GM23248 (cell line): ENCODE data around the gene LGR6. TPM values are rescaled to one million over a fixed set of nuclear protein-coding genes. Genes with fewer than 3 reads are reported as not detected.

Source experiments
- DNase-seq: peaks from one replicate; pipeline ENCODE4 v3.0.0-alpha.2; 2015
- H2AFZ ChIP-seq: fragments of 200-600 bp; sonication (generic); 2 replicates; pipeline ENCODE4 v1.6.1; 2016; ENCODE audit warnings: antibody characterized with exemption
- H3F3A ChIP-seq: fragments of 200-600 bp; sonication (generic); 2 replicates; pipeline ENCODE4 v1.6.1; 2016; ENCODE audit warnings: mild to moderate bottlenecking, antibody characterized with exemption, mixed run types; ENCODE audit not compliant: insufficient read depth
- H3K27ac ChIP-seq: fragments of 200-600 bp; sonication (generic); 2 replicates; pipeline ENCODE4 v1.5.1; 2016; ENCODE audit warnings: mild to moderate bottlenecking
- H3K27me3 ChIP-seq: fragments of 200-600 bp; sonication (generic); replicated peaks from 2 replicates; pipeline ENCODE4 v1.6.1; 2016; ENCODE audit warnings: mild to moderate bottlenecking; ENCODE audit not compliant: insufficient read depth
- H3K36me3 ChIP-seq: fragments of 200-600 bp; sonication (generic); 2 replicates; pipeline ENCODE4 v1.6.1; 2016; ENCODE audit warnings: low read depth, mild to moderate bottlenecking
- H3K4me1 ChIP-seq: fragments of 200-600 bp; sonication (generic); 2 replicates; pipeline ENCODE4 v1.6.1; 2016; ENCODE audit warnings: mild to moderate bottlenecking; ENCODE audit not compliant: insufficient read depth
- H3K4me2 ChIP-seq: fragments of 200-600 bp; sonication (generic); one replicate; pipeline ENCODE4 v1.6.1; 2016; ENCODE audit warnings: mild to moderate bottlenecking; ENCODE audit not compliant: unreplicated experiment
- H3K4me3 ChIP-seq: fragments of 200-600 bp; sonication (generic); 2 replicates; pipeline ENCODE4 v1.5.1; 2016; ENCODE audit warnings: mild to moderate bottlenecking
- H3K79me2 ChIP-seq: fragments of 200-600 bp; sonication (generic); 2 replicates; pipeline ENCODE4 v1.6.1; 2016; ENCODE audit warnings: mild to moderate bottlenecking; ENCODE audit not compliant: insufficient read depth
- H3K9ac ChIP-seq: fragments of 200-600 bp; sonication (generic); 2 replicates; pipeline ENCODE4 v1.6.1; 2016; ENCODE audit warnings: mild to moderate bottlenecking
- H3K9me2 ChIP-seq: fragments of 200-600 bp; sonication (generic); 2 replicates; pipeline ENCODE4 v1.6.1; 2016; ENCODE audit warnings: mixed run types, mild to moderate bottlenecking, moderate library complexity; ENCODE audit not compliant: insufficient read depth
- H3K9me3 ChIP-seq: fragments of 200-600 bp; sonication (generic); one replicate; pipeline ENCODE4 v1.6.1; 2017; ENCODE audit warnings: low read depth
- H4K20me1 ChIP-seq: fragments of 200-600 bp; sonication (generic); 2 replicates; pipeline ENCODE4 v1.6.0; 2016; ENCODE audit not compliant: insufficient read depth
- EZH2 ChIP-seq: fragments of 200-600 bp; sonication (generic); IDR thresholded peaks from 2 replicates; pipeline ENCODE4 v1.6.1; 2018; ENCODE audit warnings: antibody characterized with exemption, mild to moderate bottlenecking; ENCODE audit not compliant: insufficient read depth, poor library complexity, severe bottlenecking
- EZH2phosphoT487 ChIP-seq: fragments of 200-600 bp; sonication (generic); IDR thresholded peaks from 2 replicates; pipeline ENCODE4 v1.6.1; 2018; ENCODE audit warnings: antibody characterized with exemption, moderate library complexity, mild to moderate bottlenecking, low read depth; ENCODE audit not compliant: insufficient read depth
- WGBS, 2 experiments: methylation state at CpG; one replicate each; pipeline ENCODE4 v1.1.6; 2015 to 2017; ENCODE audit warnings: low lambda C conversion rate in 2 of 2, low coverage in 1 of 2; ENCODE audit errors: missing lambda C conversion rate in 2 of 2; 5-methylcytosine and 5-hydroxymethylcytosine counted together
- in situ Hi-C: fragments of 300-500 bp; cut with MboI; formaldehyde crosslinking; loops from 2 replicates; pipeline ENCODE4 v1.15.0; 2020
- polyA plus RNA-seq: library from polyadenylated mRNA; unstranded; fragments of >200 nt; fragmentation: Nextera tagmentation; extraction: Ambion mirVana; gene quantifications from 2 replicates; pipeline ENCODE4 v1.2.1, GENCODE V29; 2016
- total RNA-seq: library from RNA; depleted of rRNA; stranded (reverse); fragments of >200 nt; shearing (Covaris generic); gene quantifications from 2 replicates; pipeline ENCODE4 v1.2.3, GENCODE V29; 2014

LGR6 gene
- total and polyA plus RNA-seq, 2 experiments from 2014 or later = not detected

DNA sequence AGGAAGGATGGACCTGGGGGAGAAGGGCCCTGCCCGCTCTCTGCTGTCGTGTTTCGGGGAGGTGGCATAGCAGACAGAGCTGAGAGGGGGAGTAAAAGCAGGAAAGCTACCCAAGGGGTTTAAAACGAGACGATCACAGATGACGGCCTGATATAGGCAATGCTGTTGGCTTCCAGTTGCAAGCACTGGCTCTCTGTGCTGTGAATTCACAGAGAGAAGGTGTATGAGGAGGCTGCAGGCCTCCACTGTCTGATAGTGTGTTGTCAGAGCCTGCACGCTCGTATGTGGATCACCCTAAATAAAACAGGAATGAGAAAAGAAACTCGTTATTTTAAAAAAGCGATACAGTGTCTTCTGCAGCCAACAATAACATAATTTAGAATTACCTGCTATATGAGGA is 57.4 kb downstream of the LGR6 start:
- no peak for DNase-seq
- in situ Hi-C loops = no loop called here
- TF ChIP-seq EZH2 (no peak), EZH2phosphoT487 (no peak)
- Histone ChIP-seq H3K4me1 (peaks cover 5% of the 10 kb centered on the region; the same call in 1 of the 2 replicates), H3K36me3 (no peaks in the 10 kb centered on the region), H3K4me3 (no peak overlapping the region), H3K79me2 (no peaks in the 10 kb centered on the region), H2AFZ (no peak overlapping the region), H3K27me3 (peaks cover 37% of the 10 kb centered on the region), H3K27ac (no peak overlapping the region), H3K9ac (no peak overlapping the region), H3K9me3 (no peaks in the 10 kb centered on the region), H3K4me2 (no peak overlapping the region), H4K20me1 (no peaks in the 10 kb centered on the region), H3F3A (no peaks in the 10 kb centered on the region; the same call in 1 of the 2 replicates), H3K9me2 (no peaks in the 10 kb centered on the region)
- WGBS, 2 experiments = 64 to 69% methylated on average over 10 of the region's 10 CpGs

DNA sequence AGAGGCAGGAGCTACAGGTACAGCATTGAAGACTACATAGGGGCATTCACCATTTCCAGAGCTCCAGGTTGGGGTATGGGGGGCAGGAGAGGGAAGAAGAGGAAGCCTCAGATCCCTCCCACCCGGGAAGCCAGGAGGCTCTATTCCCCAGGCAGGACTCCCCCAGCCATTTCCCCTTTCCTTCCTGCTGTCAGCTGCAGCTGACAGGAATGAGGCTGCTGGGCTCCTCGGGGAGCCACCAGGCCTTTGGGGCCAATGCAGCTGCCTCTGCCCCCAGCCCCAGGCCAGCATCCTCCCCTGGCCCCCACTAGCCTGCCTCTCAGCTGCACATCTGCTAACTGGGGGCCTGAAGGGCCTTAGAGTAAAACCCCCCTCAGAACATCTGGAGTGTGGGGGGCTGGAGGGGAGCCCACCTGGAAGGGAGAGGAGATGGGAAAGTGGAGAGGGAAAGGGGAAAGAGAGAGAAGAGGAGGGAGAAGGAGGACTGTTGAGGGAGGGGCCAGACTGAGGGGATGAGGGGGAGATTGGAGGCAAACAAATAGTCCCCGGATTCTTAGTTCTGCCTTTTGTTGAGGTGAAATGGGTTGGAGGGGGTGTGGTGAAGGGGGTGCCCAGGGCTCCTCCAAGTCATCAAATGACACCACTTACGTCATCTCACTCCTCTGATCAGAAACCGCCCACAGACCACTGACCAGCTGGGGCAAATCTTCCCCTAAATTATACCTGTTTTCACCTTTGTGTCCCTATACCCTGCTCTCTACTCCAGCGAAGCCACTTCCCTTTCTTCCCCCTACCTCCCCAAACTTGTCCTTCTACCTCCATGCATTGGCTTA is 58.0 kb downstream of the LGR6 start:
- Histone ChIP-seq H3K9me2 (no peaks in the 10 kb centered on the region), H3F3A (no peaks in the 10 kb centered on the region; the same call in 1 of the 2 replicates), H3K4me3 (no peak overlapping the region), H3K27me3 (peaks cover 41% of the 10 kb centered on the region), H3K4me1 (peaks cover 5% of the 10 kb centered on the region; the same call in 1 of the 2 replicates), H3K9ac (no peak overlapping the region), H3K36me3 (no peaks in the 10 kb centered on the region), H3K4me2 (no peak overlapping the region), H4K20me1 (no peaks in the 10 kb centered on the region), H3K27ac (no peak overlapping the region), H3K79me2 (no peaks in the 10 kb centered on the region), H3K9me3 (no peaks in the 10 kb centered on the region), H2AFZ (no peak overlapping the region)
- no peak for DNase-seq
- 55 to 56% methylated on average over 5 to 6 of the region's 6 CpGs for WGBS, 2 experiments
- in situ Hi-C loops = no loop called here
- TF ChIP-seq EZH2 (no peak), EZH2phosphoT487 (no peak)

DNA sequence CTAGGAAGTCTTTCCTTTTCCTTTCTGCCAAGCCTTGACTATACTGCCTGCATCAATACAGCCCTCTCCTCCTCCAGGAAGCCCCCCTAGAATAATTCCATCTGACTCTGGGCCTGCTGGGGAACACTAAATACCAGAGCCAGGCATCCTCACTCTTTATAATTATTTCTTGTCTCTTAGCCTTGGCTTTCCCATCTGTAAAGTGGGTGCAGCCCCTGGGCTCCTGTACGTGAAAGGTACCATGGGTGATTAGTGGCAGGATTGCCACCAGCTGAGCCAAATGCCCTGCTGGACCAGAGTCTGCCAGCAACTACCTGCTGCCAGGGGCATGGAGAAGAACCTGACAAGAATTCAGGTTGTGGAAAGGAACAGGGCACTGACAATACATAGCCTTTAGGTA is 58.7 kb downstream of the LGR6 start:
- Histone ChIP-seq H3K27ac (no peak overlapping the region), H3K36me3 (no peaks in the 10 kb centered on the region), H3K4me1 (peaks cover 5% of the 10 kb centered on the region; the same call in 1 of the 2 replicates), H3K4me2 (no peak overlapping the region), H3K4me3 (no peak overlapping the region), H3K9me3 (no peaks in the 10 kb centered on the region), H3F3A (no peaks in the 10 kb centered on the region; the same call in 1 of the 2 replicates), H3K27me3 (peaks cover 41% of the 10 kb centered on the region), H3K79me2 (no peaks in the 10 kb centered on the region), H2AFZ (no peak overlapping the region), H4K20me1 (no peaks in the 10 kb centered on the region), H3K9me2 (no peaks in the 10 kb centered on the region), H3K9ac (no peak overlapping the region)
- DNase-seq = no peak
- 25 to 47% methylated on average over 1 of the region's 1 CpG for WGBS, 2 experiments
- TF ChIP-seq EZH2phosphoT487 = no peak
- TF ChIP-seq EZH2 = no peak
- in situ Hi-C loops = no loop called here

DNA sequence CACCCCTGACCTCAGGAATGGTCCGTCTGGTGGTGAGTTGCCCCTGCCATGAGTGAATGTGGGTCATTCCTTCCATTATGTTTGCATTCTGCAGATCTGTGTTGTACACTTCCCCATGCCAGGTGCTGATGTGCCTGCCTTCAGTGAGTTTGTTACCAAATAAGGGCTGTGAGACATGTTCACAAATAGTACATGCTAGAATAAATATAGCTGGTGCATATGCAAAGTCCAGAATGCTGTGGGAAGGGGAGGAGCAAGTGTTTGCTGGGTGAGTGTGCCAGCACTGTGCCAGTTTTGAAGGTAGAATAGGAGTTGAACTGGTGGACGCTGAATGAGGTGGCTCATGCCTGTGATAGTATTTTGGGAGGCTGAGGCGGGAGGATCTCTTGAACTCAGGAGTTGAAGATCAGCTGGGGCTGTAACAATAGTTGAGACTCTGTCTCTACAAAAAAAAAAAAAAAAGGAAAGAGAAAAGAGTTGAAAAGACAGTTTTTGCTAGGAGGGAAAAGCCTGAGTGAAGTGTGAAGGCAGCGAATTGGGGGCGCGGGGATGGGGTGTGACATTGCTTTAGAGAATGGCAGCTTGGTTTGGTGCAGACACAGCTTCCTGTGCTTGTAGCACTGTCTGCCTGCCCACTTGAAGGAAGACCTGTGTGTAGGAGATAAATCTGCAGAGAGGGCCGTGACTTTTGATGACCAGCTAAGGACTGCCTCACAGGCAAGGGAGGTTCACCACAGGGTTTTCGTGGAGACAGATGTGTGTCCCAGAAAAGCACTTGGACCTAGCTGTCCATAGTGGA is 61.1 kb downstream of the LGR6 start:
- H3K9ac ChIP-seq = no peak overlapping the region
- peaks cover 5% of the 10 kb centered on the region; the same call in 1 of the 2 replicates for H3K4me1 ChIP-seq
- in situ Hi-C loops = no loop called here
- H3K36me3 ChIP-seq = no peaks in the 10 kb centered on the region
- H3K79me2 ChIP-seq = no peaks in the 10 kb centered on the region
- H3K27me3 ChIP-seq = peaks cover 63% of the 10 kb centered on the region
- H3K9me2 ChIP-seq = no peaks in the 10 kb centered on the region
- no peak overlapping the region for H3K4me2 ChIP-seq
- TF ChIP-seq EZH2 (no peak), EZH2phosphoT487 (no peak)
- no peaks in the 10 kb centered on the region for H3K9me3 ChIP-seq
- no peaks in the 10 kb centered on the region for H4K20me1 ChIP-seq
- H3K27ac ChIP-seq = no peak overlapping the region
- no peak overlapping the region for H2AFZ ChIP-seq
- WGBS, 2 experiments = 70 to 76% methylated on average over 8 of the region's 8 CpGs
- no peak for DNase-seq
- H3K4me3 ChIP-seq = no peak overlapping the region
- no peaks in the 10 kb centered on the region; the same call in 1 of the 2 replicates for H3F3A ChIP-seq
